Thyroid gland (tissue), 4 donors: ENCODE results near the gene CEP43. TPM values are rescaled to one million over a fixed set of nuclear protein-coding genes. Genes with fewer than 3 reads are reported as not detected.

Source experiments
- DNase-seq, 2 donors: peaks; one replicate each; pipeline ENCODE4 v3.0.0-alpha.2; 2019
- H3K27ac ChIP-seq, 3 donors: fragments of 200-600 bp; sonication (generic); 1 replicate in 2 of 3; 2 replicates in 1 of 3; pipeline ENCODE4 v1.5.1; 2016 to 2019; ENCODE audit warnings: mild to moderate bottlenecking in 1 of 3, moderate library complexity in 1 of 3
- H3K27me3 ChIP-seq: fragments of 200-600 bp; sonication (generic); one replicate; pipeline ENCODE4 v1.5.1; 2019
- H3K36me3 ChIP-seq, 2 donors: fragments of 200-600 bp; sonication (generic); one replicate each; pipeline ENCODE4 v1.5.1; 2016 to 2019
- H3K4me1 ChIP-seq, 2 donors: fragments of 200-600 bp; sonication (generic); one replicate each; pipeline ENCODE4 v1.5.1; 2017 to 2019
- H3K4me3 ChIP-seq, 3 donors: fragments of 200-600 bp; sonication (generic); replicated peaks in 1 of 3; 1 replicate in 2 of 3; 2 replicates in 1 of 3; pipeline ENCODE4 v1.5.1; 2016; ENCODE audit warnings: mild to moderate bottlenecking in 1 of 3
- H3K9me3 ChIP-seq: fragments of 200-600 bp; sonication (generic); one replicate; pipeline ENCODE4 v1.5.1; 2017
- POLR2A ChIP-seq, 2 donors: fragments of 450-650 bp; IDR thresholded peaks; one replicate each; pipeline ENCODE4 v1.6.1; 2017; ENCODE audit warnings: antibody characterized with exemption in 2 of 2, mild to moderate bottlenecking in 2 of 2, moderate library complexity in 1 of 2
- WGBS, 2 donors: methylation state at CpG; one replicate each; pipeline ENCODE4 v1.1.5; 2017; 5-methylcytosine and 5-hydroxymethylcytosine counted together
- intact Hi-C: fragments of 100-400 bp; cut with DNase I; formaldehyde crosslinking; loops from one replicate; pipeline ENCODE4 v1.15.1; 2023
- total RNA-seq, 4 donors: library from RNA; depleted of rRNA; stranded (reverse); fragments of >200 nt; gene quantifications; one replicate each; pipeline ENCODE4 v1.2.3, GENCODE V29; 2016
- TF ChIP-seq, protein P1 (sequence below), 6 experiments: fragments of 200-600 bp in 3 of 6; fragments of 450-650 bp in 3 of 6; sonication (generic) in 3 of 6; IDR thresholded peaks; one replicate each; pipeline ENCODE4 v1.5.1; 2016 to 2019; ENCODE audit warnings: antibody characterized with exemption in 6 of 6, mild to moderate bottlenecking in 2 of 6, inconsistent platforms in 1 of 6, moderate library complexity in 1 of 6

CEP43 gene
- total RNA-seq, 4 donors from 2014 or later, result 30.0 to 39.9 (median 33.8) TPM

DNA sequence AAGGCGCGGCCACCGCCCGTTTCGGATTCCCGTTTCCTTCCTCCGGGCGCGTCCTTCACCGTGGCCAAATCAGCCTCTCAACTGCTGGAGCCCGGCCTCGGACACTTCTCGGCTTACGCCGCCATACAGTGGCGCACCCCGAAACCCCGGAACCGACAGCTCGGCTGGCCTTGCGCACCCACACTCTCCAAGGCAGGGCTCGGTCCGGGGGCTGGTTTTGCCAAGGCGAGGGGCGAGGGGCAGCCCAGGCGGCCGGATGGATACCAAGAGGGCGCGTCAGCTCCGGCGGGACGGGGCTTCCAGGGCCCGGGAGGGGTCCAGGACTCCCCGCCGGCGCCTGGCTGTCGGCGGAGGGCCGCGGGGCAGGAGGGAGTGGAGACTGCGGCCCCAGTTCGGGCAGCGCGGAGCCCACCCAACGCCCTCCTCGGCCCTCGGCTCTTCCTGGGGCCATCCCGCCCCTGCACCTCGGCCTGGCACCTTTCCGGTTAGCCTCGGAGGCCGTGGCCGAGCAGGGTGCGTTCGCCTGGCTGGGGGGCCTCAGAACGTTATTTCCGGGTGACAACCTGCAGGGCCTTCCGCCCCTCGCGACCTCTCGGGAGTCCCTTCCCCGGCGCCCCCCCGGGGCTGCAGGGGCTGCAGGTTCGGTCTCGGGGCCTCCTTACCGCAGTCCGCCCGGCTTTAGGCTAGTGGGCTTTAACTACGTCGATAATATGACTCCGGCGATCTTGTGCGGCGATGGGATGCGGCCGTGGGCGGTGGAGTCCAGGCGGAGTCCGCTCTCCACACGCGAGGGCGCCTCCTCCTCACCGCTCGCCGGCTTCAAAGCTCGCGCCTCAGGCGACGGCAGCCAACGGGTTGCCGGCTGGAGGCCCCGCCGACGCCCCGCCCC, 697 bp upstream of the CEP43 start:
- Histone ChIP-seq H3K36me3 (no peaks in the 10 kb centered on the region), H3K27me3 (no peaks in the 10 kb centered on the region), H3K9me3 (no peaks in the 10 kb centered on the region), H3K4me1 (peaks cover 12 to 13% of the 10 kb centered on the region in 2 donors), H3K27ac (peak overlapping the region in 1 of 3 donors; percentile 60), H3K4me3 (peak overlapping the region; percentile 16 to 89 (median 88))
- DNase-seq, result peak; percentile 14 to 22
- intact Hi-C loops, result loop anchor here (5.0 kb wide), 2 partner anchors 51 to 144 kb away; no protein-coding TSS in a partner anchor
- no peak for TF ChIP-seq POLR2A (IDR thresholded peaks at IDR 0.05)
- TF ChIP-seq, protein P1, sequence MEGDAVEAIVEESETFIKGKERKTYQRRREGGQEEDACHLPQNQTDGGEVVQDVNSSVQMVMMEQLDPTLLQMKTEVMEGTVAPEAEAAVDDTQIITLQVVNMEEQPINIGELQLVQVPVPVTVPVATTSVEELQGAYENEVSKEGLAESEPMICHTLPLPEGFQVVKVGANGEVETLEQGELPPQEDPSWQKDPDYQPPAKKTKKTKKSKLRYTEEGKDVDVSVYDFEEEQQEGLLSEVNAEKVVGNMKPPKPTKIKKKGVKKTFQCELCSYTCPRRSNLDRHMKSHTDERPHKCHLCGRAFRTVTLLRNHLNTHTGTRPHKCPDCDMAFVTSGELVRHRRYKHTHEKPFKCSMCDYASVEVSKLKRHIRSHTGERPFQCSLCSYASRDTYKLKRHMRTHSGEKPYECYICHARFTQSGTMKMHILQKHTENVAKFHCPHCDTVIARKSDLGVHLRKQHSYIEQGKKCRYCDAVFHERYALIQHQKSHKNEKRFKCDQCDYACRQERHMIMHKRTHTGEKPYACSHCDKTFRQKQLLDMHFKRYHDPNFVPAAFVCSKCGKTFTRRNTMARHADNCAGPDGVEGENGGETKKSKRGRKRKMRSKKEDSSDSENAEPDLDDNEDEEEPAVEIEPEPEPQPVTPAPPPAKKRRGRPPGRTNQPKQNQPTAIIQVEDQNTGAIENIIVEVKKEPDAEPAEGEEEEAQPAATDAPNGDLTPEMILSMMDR (IDR thresholded peaks at IDR 0.05), result no peak
- 1% methylated on average over 19 to 21 of the region's 96 CpGs for WGBS, 2 donors

DNA sequence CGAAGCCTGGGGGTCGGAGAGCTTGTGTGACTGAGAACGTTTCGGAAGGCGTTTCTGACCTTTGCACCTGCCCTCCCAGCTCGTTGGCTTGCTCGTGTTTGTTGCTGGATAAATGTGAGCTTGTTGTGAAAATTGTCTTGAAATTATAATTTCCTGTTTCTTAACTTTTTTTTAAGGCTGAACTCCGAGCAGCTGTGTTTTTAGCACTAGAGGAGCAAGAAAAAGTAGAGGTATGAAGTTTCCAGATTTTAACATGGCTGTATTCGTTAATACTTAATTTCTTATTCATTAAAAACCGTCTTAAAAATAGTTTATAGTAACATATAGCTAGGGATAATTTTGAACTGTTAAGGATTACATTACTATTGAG, 672 bp downstream of the CEP43 start:
- DNase-seq, result peak in 1 of 2 donors; percentile 9
- 3% methylated on average over 9 to 10 of the region's 10 CpGs for WGBS, 2 donors
- no peaks in the 10 kb centered on the region for H3K9me3 ChIP-seq
- no peaks in the 10 kb centered on the region for H3K36me3 ChIP-seq
- TF ChIP-seq POLR2A (IDR thresholded peaks at IDR 0.05), result no peak
- TF ChIP-seq, protein P1 (IDR thresholded peaks at IDR 0.05), result no peak
- peak overlapping the region in 2 of 3 donors; percentile 60 to 67 for H3K27ac ChIP-seq
- intact Hi-C loops, result loop anchor here (5.0 kb wide), 2 partner anchors 53 to 142 kb away; no protein-coding TSS in a partner anchor
- no peaks in the 10 kb centered on the region for H3K27me3 ChIP-seq
- peak overlapping the region; percentile 61 to 88 (median 67) for H3K4me3 ChIP-seq
- H3K4me1 ChIP-seq, result peaks cover 13 to 16% of the 10 kb centered on the region in 2 donors

DNA sequence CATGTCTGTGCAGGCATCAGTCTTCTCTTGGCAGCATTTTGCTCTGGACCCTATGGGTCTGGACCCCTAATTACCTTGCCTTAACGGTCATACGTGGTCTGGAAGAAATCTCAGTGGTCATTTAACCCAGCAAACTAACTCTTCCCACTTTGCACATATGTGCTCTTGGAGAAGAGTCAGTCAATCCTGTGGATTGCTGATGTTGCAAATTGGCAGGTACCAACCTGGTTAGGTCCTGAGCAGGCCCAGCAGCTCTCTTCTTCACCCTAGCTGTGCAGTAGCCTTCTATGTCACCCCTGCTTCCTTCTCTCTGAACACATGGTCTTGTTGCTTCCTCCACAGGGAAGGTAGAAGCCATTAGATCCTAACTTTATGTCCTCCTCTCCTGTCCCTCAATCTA, 1.6 kb downstream of the CEP43 start:
- no peak for TF ChIP-seq POLR2A (IDR thresholded peaks at IDR 0.05)
- TF ChIP-seq, protein P1 (IDR thresholded peaks at IDR 0.05), result no peak
- no peaks in the 10 kb centered on the region for H3K27me3 ChIP-seq
- no peak overlapping the region for H3K27ac ChIP-seq
- no peak for DNase-seq
- peaks cover 0 to 2% of the 10 kb centered on the region in 2 donors for H3K36me3 ChIP-seq
- no peak overlapping the region for H3K4me3 ChIP-seq
- intact Hi-C loops, result no loop called here
- no peaks in the 10 kb centered on the region for H3K9me3 ChIP-seq
- peaks cover 13 to 21% of the 10 kb centered on the region in 2 donors for H3K4me1 ChIP-seq
- WGBS, 2 donors, result 70 to 89% methylated on average over 2 of the region's 2 CpGs

DNA sequence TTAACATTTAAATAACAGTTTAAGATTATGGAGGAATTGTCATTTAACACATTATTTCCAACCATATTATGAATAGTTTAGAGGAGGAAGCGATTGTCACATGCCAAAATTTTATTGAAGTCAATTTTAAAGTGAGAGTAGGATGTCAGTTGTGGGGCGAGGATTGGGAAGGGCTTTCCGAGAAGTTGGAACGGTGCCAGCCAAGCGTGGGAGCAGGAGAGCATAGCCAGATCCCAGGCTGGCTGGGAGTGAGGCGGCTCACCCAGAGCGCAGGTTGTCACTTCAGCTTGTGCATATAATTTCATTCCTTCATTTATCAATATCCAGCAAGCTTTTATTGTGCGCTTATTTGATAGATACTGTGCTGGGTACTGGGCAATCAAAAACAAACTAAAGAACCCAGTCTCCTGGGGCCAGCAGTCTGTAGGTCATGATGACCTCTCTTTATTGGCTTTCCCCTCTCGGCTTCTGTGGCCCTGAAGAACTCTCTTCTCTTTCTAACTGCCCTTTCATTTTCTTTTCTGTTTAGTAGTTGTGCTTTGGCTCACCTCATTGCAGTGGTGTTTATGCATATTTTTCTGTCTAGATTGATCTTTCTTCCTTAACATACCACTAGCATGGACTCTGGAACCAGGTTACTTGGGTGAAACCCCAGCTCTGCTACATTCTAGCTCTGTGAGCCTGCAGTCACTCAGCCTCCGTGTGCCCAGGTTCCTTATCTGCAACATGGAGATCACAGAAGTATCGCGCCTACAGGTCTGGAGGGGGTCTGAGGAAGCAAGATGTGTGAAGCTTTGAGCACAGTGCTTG, 6.4 kb downstream of the CEP43 start:
- TF ChIP-seq, protein P1 (IDR thresholded peaks at IDR 0.05), result no peak
- TF ChIP-seq POLR2A (IDR thresholded peaks at IDR 0.05), result no peak
- H3K27ac ChIP-seq, result no peak overlapping the region
- no peaks in the 10 kb centered on the region for H3K9me3 ChIP-seq
- H3K27me3 ChIP-seq, result no peaks in the 10 kb centered on the region
- no peak overlapping the region for H3K4me3 ChIP-seq
- DNase-seq, result peak; percentile 58 to 66
- H3K4me1 ChIP-seq, result peaks cover 6 to 13% of the 10 kb centered on the region in 2 donors
- WGBS, 2 donors, result 65 to 66% methylated on average over 12 of the region's 12 CpGs
- peaks cover 0 to 14% of the 10 kb centered on the region in 2 donors for H3K36me3 ChIP-seq
- intact Hi-C loops, result no loop called here
